SK-N-SH (cell line): ENCODE measurements around the gene TRMT1. TPM values are rescaled to one million over a fixed set of nuclear protein-coding genes. Genes with fewer than 3 reads are reported as not detected.

Experiments
- CHD2 ChIP-seq: fragments of 150-350 bp; IDR thresholded peaks from 2 replicates; pipeline ENCODE4 v1.6.1; 2018; ENCODE audit warnings: low read length; ENCODE audit not compliant: partially characterized antibody
- CTCF ChIP-seq: fragments of 200-600 bp; sonication (generic); IDR thresholded peaks from 2 replicates; pipeline ENCODE4 v1.6.1; 2017; ENCODE audit warnings: antibody characterized with exemption, mild to moderate bottlenecking, moderate library complexity
- EP300 ChIP-seq, 2 experiments: IDR thresholded peaks; 2 replicates each; pipeline versions ENCODE4 v1.4.0 to v1.6.1; 2012; ENCODE audit warnings: borderline replicate concordance in 1 of 2, low read depth in 1 of 2, low read length in 1 of 2
- FOXM1 ChIP-seq: IDR thresholded peaks from 2 replicates; pipeline ENCODE4 v1.4.0; 2012; ENCODE audit warnings: low read depth, mild to moderate bottlenecking
- GATA2 ChIP-seq: sonication (generic); formaldehyde crosslinking; IDR thresholded peaks from 2 replicates; pipeline ENCODE4 v1.5.0; 2020; ENCODE audit warnings: mild to moderate bottlenecking, missing genetic modification reagents
- MEF2A ChIP-seq: IDR thresholded peaks from 2 replicates; pipeline ENCODE4 v1.4.0; 2012; ENCODE audit warnings: low read depth, borderline replicate concordance
- MXI1 ChIP-seq: IDR thresholded peaks from 2 replicates; pipeline ENCODE4 v1.6.1; 2012; ENCODE audit warnings: mild to moderate bottlenecking, low read depth, low read length, improper control_type of control experiment
- NFIC ChIP-seq: IDR thresholded peaks from 2 replicates; pipeline ENCODE4 v1.4.0; 2012; ENCODE audit warnings: borderline replicate concordance
- NRF1 ChIP-seq: IDR thresholded peaks from 2 replicates; pipeline ENCODE4 v1.6.1; 2012; ENCODE audit warnings: low read depth, mild to moderate bottlenecking, low read length
- RAD21 ChIP-seq: IDR thresholded peaks from 2 replicates; pipeline ENCODE4 v1.6.1; 2012; ENCODE audit warnings: mild to moderate bottlenecking, low read length
- REST ChIP-seq: IDR thresholded peaks from 2 replicates; pipeline ENCODE4 v1.6.1; 2012; ENCODE audit warnings: mild to moderate bottlenecking, low read depth, low read length, moderate library complexity
- RFX5 ChIP-seq: IDR thresholded peaks from 2 replicates; pipeline ENCODE4 v1.6.1; 2012; ENCODE audit warnings: mild to moderate bottlenecking, improper control_type of control experiment, low read length
- RXRA ChIP-seq: IDR thresholded peaks from 2 replicates; pipeline ENCODE4 v1.4.0; 2012; ENCODE audit warnings: low read depth, mild to moderate bottlenecking, borderline replicate concordance
- SMC3 ChIP-seq: IDR thresholded peaks from 2 replicates; pipeline ENCODE4 v1.6.1; 2012; ENCODE audit warnings: low read depth, low read length, improper control_type of control experiment
- TAF1 ChIP-seq: IDR thresholded peaks from 2 replicates; pipeline ENCODE4 v1.6.1; 2012; ENCODE audit warnings: low read depth, mild to moderate bottlenecking, low read length, moderate library complexity, borderline replicate concordance
- TCF12 ChIP-seq: IDR thresholded peaks from 2 replicates; pipeline ENCODE4 v1.4.0; 2012
- polyA plus RNA-seq, 3 experiments: library from polyadenylated mRNA; depleted of rRNA; stranded (reverse); fragments of >200 nt; gene quantifications; 2 replicates each; pipeline ENCODE4 v1.2.3, GENCODE V29; 2012
- TF ChIP-seq, protein P1 (sequence below): fragments of 150-350 bp; IDR thresholded peaks from 2 replicates; pipeline ENCODE4 v1.6.1; 2017; ENCODE audit warnings: antibody characterized with exemption, low read length, low read depth, borderline replicate concordance

The TRMT1 gene
- polyA plus RNA-seq, 1 of the 3 experiments (the other 2 are of a cell fraction): 64.9 TPM

GRCh38 chr19:13163609-13164342, 47.2 kb upstream of the TRMT1 start (continued):
- TF ChIP-seq CTCF: no peak
- no peak for TF ChIP-seq RAD21
- TF ChIP-seq, protein P1, sequence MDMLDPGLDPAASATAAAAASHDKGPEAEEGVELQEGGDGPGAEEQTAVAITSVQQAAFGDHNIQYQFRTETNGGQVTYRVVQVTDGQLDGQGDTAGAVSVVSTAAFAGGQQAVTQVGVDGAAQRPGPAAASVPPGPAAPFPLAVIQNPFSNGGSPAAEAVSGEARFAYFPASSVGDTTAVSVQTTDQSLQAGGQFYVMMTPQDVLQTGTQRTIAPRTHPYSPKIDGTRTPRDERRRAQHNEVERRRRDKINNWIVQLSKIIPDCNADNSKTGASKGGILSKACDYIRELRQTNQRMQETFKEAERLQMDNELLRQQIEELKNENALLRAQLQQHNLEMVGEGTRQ: no peak
- TF ChIP-seq TCF12: peak; percentile 89
- TF ChIP-seq MXI1: no peak
- no peak for TF ChIP-seq RFX5
- TF ChIP-seq TAF1: peak; percentile 52; the same call in 1 of the 2 replicates
- no peak for TF ChIP-seq GATA2 (CRISPR knock-in tag)
- TF ChIP-seq FOXM1: peak; percentile 14; the same call in 1 of the 2 replicates
- no peak for TF ChIP-seq REST
- peak; percentile 66 to 85; a peak in 3 of 4 replicates for TF ChIP-seq EP300 (IDR thresholded peaks at IDR 0.05; ENCODE audit: borderline replicate concordance in 1 of 2, low read depth in 1 of 2, low read length in 1 of 2)
- no peak for TF ChIP-seq MEF2A
- peak; percentile 85 for TF ChIP-seq NFIC
- TF ChIP-seq NRF1: no peak
- TF ChIP-seq SMC3: no peak
- peak; percentile 93 for TF ChIP-seq CHD2
- TF ChIP-seq RXRA: peak; percentile 82; the same call in 1 of the 2 replicates
